Endothelial cell of umbilical vein (primary cell): Measurements from ENCODE around the gene SLC38A1. TPM values are rescaled to one million over a fixed set of nuclear protein-coding genes. Genes with fewer than 3 reads are reported as not detected.

Source experiments
- BruUV-seq: library from RNA; stranded (reverse); fragments of 400-500 nt; replicated peaks from 2 replicates; lab custom pipeline; 2021; lab: Mats Ljungman, UMichigan
- CTCF ChIA-PET: fragments of 300-600, 350-600 bp; sonication (Branson Sonifier 250); formaldehyde crosslinking; loops from one replicate; lab custom pipeline; 2021; ENCODE audit warnings: antibody characterized with exemption, inconsistent platforms; lab: Charles Lee
- POLR2A ChIA-PET: fragments of 300-600, 350-600 bp; sonication (Branson Sonifier 250); formaldehyde crosslinking; loops from one replicate; lab custom pipeline; 2021; ENCODE audit warnings: antibody characterized with exemption, inconsistent platforms; lab: Charles Lee
- DNase-seq: peaks from one replicate; pipeline ENCODE4 v3.0.0-alpha.2; 2011; ENCODE audit warnings: low read depth, low spot score
- FAIRE-seq: peaks from 2 replicates; lab custom pipeline; 2011; peaks lifted over from hg19 to GRCh38; lab: Jason Lieb, UNC
- H2AFZ ChIP-seq: 2 replicates; pipeline ENCODE4 v1.6.0; 2012; ENCODE audit warnings: low read depth, low read length, control low read depth, inconsistent platforms
- H3K27ac ChIP-seq: 2 replicates; pipeline ENCODE4 v1.5.1; 2011; ENCODE audit warnings: low read depth, mild to moderate bottlenecking, control low read depth, low read length, moderate library complexity; ENCODE audit not compliant: insufficient read depth
- H3K27me3 ChIP-seq, 2 experiments: 2 replicates each; pipeline versions ENCODE4 v1.6.0 to v1.6.1; 2011; ENCODE audit warnings: low read length in 2 of 2, mixed read lengths in 1 of 2; ENCODE audit not compliant: control insufficient read depth in 2 of 2, insufficient read depth in 2 of 2
- H3K36me3 ChIP-seq, 2 experiments: 2 replicates in 1 of 2; 3 replicates in 1 of 2; pipeline ENCODE4 v1.5.1; 2011; ENCODE audit warnings: low read length in 2 of 2, mild to moderate bottlenecking in 1 of 2, moderate library complexity in 1 of 2; ENCODE audit not compliant: control insufficient read depth in 2 of 2, insufficient read depth in 2 of 2; ENCODE audit errors: extremely low read depth in 1 of 2
- H3K4me1 ChIP-seq: 3 replicates; pipeline ENCODE4 v1.5.1; 2011; ENCODE audit warnings: mild to moderate bottlenecking, low read length; ENCODE audit not compliant: control insufficient read depth, insufficient read depth; ENCODE audit errors: extremely low read depth
- H3K4me2 ChIP-seq: 2 replicates; pipeline ENCODE4 v1.6.1; 2011; ENCODE audit warnings: low read length, control low read depth, mixed read lengths; ENCODE audit not compliant: insufficient read depth
- H3K4me3 ChIP-seq, 3 experiments: fragments of 200-600 bp in 1 of 3; sonication (generic), shearing (Covaris generic) in 1 of 3; replicated peaks in 1 of 3; 2 replicates each; pipeline ENCODE4 v1.5.1; 2011 to 2016; ENCODE audit warnings: control low read depth in 3 of 3, low read length in 3 of 3, mild to moderate bottlenecking in 2 of 3, inconsistent platforms in 1 of 3, low read depth in 1 of 3, moderate library complexity in 1 of 3; ENCODE audit not compliant: insufficient read depth in 1 of 3
- H3K79me2 ChIP-seq: 2 replicates; pipeline ENCODE4 v1.6.0; 2012; ENCODE audit warnings: low read length, inconsistent platforms; ENCODE audit not compliant: control insufficient read depth, insufficient read depth
- H3K9ac ChIP-seq: replicated peaks from 2 replicates; pipeline ENCODE3; 2011; ENCODE audit warnings: low read length, control low read depth; ENCODE audit not compliant: insufficient read depth; ENCODE audit errors: extremely low read depth
- H3K9me1 ChIP-seq: replicated peaks from 3 replicates; pipeline ENCODE4 v1.6.0; 2011; ENCODE audit warnings: mild to moderate bottlenecking, low read length; ENCODE audit not compliant: control insufficient read depth, insufficient read depth; ENCODE audit errors: extremely low read depth
- H3K9me3 ChIP-seq: replicated peaks from 2 replicates; pipeline ENCODE4 v1.5.1; 2012; ENCODE audit warnings: low read length, inconsistent platforms; ENCODE audit not compliant: control insufficient read depth, insufficient read depth
- H4K20me1 ChIP-seq: replicated peaks from 2 replicates; pipeline ENCODE3; 2011; ENCODE audit warnings: mild to moderate bottlenecking, low read length; ENCODE audit not compliant: control insufficient read depth, insufficient read depth; ENCODE audit errors: extremely low read depth
- CTCF ChIP-seq, 2 donors: IDR thresholded peaks; 1 replicate in 1 of 2; 2 replicates in 1 of 2; pipeline ENCODE4 v1.5.1; 2011; ENCODE audit warnings: low read length in 2 of 2, mild to moderate bottlenecking in 2 of 2, moderate library complexity in 2 of 2, control low read depth in 1 of 2, inconsistent platforms in 1 of 2, low read depth in 1 of 2; ENCODE audit not compliant: insufficient read depth in 1 of 2; ENCODE audit errors: extremely low read depth in 1 of 2
- FOS ChIP-seq: IDR thresholded peaks from 2 replicates; pipeline ENCODE4 v1.6.1; 2011; ENCODE audit warnings: mild to moderate bottlenecking, low read length, moderate library complexity, borderline replicate concordance; ENCODE audit not compliant: insufficient read depth
- JUN ChIP-seq: IDR thresholded peaks from 2 replicates; pipeline ENCODE4 v1.6.1; 2011; ENCODE audit warnings: borderline replicate concordance, low read depth; ENCODE audit not compliant: insufficient read length, insufficient read depth
- MYC ChIP-seq: IDR thresholded peaks from one replicate; pipeline ENCODE4 v1.6.1; 2011; ENCODE audit warnings: mild to moderate bottlenecking, low read depth, low read length
- POLR2A ChIP-seq: IDR thresholded peaks from 2 replicates; pipeline ENCODE4 v1.6.1; 2012; ENCODE audit warnings: low read depth, mild to moderate bottlenecking, control low read depth, low read length
- dilution Hi-C: fragments of 300-500 bp; cut with MboI; formaldehyde crosslinking; loops from one replicate; pipeline ENCODE4 v1.15.0; 2019; ENCODE audit warnings: low sequenced_read_pairs; ENCODE audit not compliant: extremely low pct_ligation_motif_present
- intact Hi-C: fragments of 100-400 bp; cut with micrococcal nuclease; formaldehyde crosslinking; loops from one replicate; pipeline ENCODE4 v1.10.0; 2022
- polyA plus RNA-seq, 4 experiments: library from polyadenylated mRNA; depleted of rRNA in 3 of 4; stranded (reverse) in 3 of 4; unstranded in 1 of 4; fragments of >200 nt; gene quantifications; 2 replicates each; pipeline versions ENCODE4 v1.2.1 to v1.2.3, GENCODE V29; 2011 to 2012; ENCODE audit warnings: missing spikeins in 1 of 4
- total RNA-seq: library from RNA; stranded (reverse); gene quantifications from 2 replicates; pipeline ENCODE4 v1.2.3, GENCODE V29; 2021

Gene SLC38A1
- total and polyA plus RNA-seq, 2 donors (not counting 3 experiments of a cell fraction or from before 2014, with no cell fraction given), result 23.6 to 86.4 TPM

GRCh38 chr12:46276756-46277155, 7.9 kb upstream of the SLC38A1 start:
- no peak overlapping the region for H2AFZ ChIP-seq
- dilution Hi-C loops, result no loop called here
- H3K9ac ChIP-seq, result no peak overlapping the region
- no peak overlapping the region for H3K27ac ChIP-seq
- no peaks in the 10 kb centered on the region for H3K9me3 ChIP-seq
- H3K9me1 ChIP-seq, result no peaks in the 10 kb centered on the region
- no TSS peak for BruUV-seq
- H3K27me3 ChIP-seq, result no peaks in the 10 kb centered on the region
- H4K20me1 ChIP-seq, result no peaks in the 10 kb centered on the region
- TF ChIP-seq POLR2A (no peak), CTCF (IDR thresholded peaks at IDR 0.05; ENCODE audit: extremely low read depth in 1 of 2, insufficient read depth in 1 of 2, low read depth in 1 of 2, low read length in 2 of 2) (no peak), FOS (no peak), MYC (no peak), JUN (no peak)
- H3K4me2 ChIP-seq, result no peak overlapping the region
- DNase-seq (no peak), FAIRE-seq (no peak)
- ChIA-PET POLR2A (no interaction called here), CTCF (no interaction called here)
- no peaks in the 10 kb centered on the region for H3K4me1 ChIP-seq
- H3K4me3 ChIP-seq, result no peak overlapping the region
- no peaks in the 10 kb centered on the region for H3K79me2 ChIP-seq
- H3K36me3 ChIP-seq, result no peaks in the 10 kb centered on the region
- intact Hi-C loops, result no loop called here

GRCh38 chr12:46271863-46272262, 3.0 kb upstream of the SLC38A1 start:
- Histone ChIP-seq H3K9ac (no peak overlapping the region), H3K27me3 (no peaks in the 10 kb centered on the region), H4K20me1 (no peaks in the 10 kb centered on the region), H3K79me2 (peaks cover 16% of the 10 kb centered on the region), H3K4me1 (peaks cover 13% of the 10 kb centered on the region), H3K4me2 (no peak overlapping the region), H2AFZ (no peak overlapping the region), H3K9me3 (no peaks in the 10 kb centered on the region), H3K4me3 (no peak overlapping the region), H3K9me1 (no peaks in the 10 kb centered on the region), H3K36me3 (no peaks in the 10 kb centered on the region), H3K27ac (no peak overlapping the region)
- BruUV-seq, result no TSS peak
- ChIA-PET POLR2A (no interaction called here), CTCF (interaction anchor here (0.5 to 1.8 kb wide), 3 partner anchors 9 to 48 kb away, joined by 3 to 7 read pairs (median 3); no protein-coding TSS in a partner anchor)
- dilution Hi-C loops, result no loop called here
- FAIRE-seq (no peak), DNase-seq (no peak)
- intact Hi-C loops, result no loop called here
- TF ChIP-seq CTCF (IDR thresholded peaks at IDR 0.05; ENCODE audit: extremely low read depth in 1 of 2, insufficient read depth in 1 of 2, low read depth in 1 of 2, low read length in 2 of 2), result no peak
- no peak for TF ChIP-seq JUN
- no peak for TF ChIP-seq MYC
